SK-N-SH (cell line): ENCODE measurements around the gene NID1. TPM values are rescaled to one million over a fixed set of nuclear protein-coding genes. Genes with fewer than 3 reads are reported as not detected.
"Not testable (repeated sequence)": the region's sequence is repeated elsewhere in the genome, so short reads cannot be mapped to it uniquely, and the experiment has no call there.

Experiments
- CTCF ChIA-PET: fragments of 300-600, 350-600 bp; formaldehyde crosslinking; extraction: SDS; loops from one replicate; lab custom pipeline; 2021; lab: Yijun Ruan, JAX
- POLR2A ChIA-PET: fragments of 350-600 bp; sonication (Branson Sonifier 250); formaldehyde crosslinking; extraction: SDS; loops from one replicate; lab custom pipeline; 2020; ENCODE audit warnings: antibody characterized with exemption, inconsistent platforms; lab: Yijun Ruan, JAX
- DNase-seq: peaks from one replicate; pipeline ENCODE4 v3.0.0; 2012
- H2AFZ ChIP-seq: fragments of 200-600 bp; sonication (generic); 2 replicates; pipeline ENCODE4 v1.8.1; 2016; ENCODE audit warnings: antibody characterized with exemption, mild to moderate bottlenecking, low read depth
- H3F3A ChIP-seq: fragments of 200-600 bp; sonication (generic); replicated peaks from 2 replicates; pipeline ENCODE3; 2016; ENCODE audit warnings: antibody characterized with exemption, mild to moderate bottlenecking; ENCODE audit not compliant: insufficient read depth
- H3K27ac ChIP-seq, 2 experiments: fragments of 200-500 bp in 1 of 2; fragments of 200-600 bp in 1 of 2; sonication (Bioruptor generic) in 1 of 2; sonication (generic), shearing (Covaris generic) in 1 of 2; 2 replicates each; pipeline versions ENCODE4 v1.5.1 to v1.6.1; 2014 to 2016; ENCODE audit warnings: low read depth in 2 of 2, inconsistent platforms in 1 of 2, low read length in 1 of 2, mild to moderate bottlenecking in 1 of 2, mixed read lengths in 1 of 2
- H3K27me3 ChIP-seq: fragments of 200-600 bp; sonication (generic), shearing (Covaris generic); 2 replicates; pipeline ENCODE4 v1.6.1; 2016; ENCODE audit warnings: mixed run types; ENCODE audit not compliant: insufficient read depth
- H3K36me3 ChIP-seq, 2 experiments: fragments of 200-500 bp in 1 of 2; fragments of 200-600 bp in 1 of 2; sonication (Bioruptor generic) in 1 of 2; sonication (generic) in 1 of 2; replicated peaks in 1 of 2; 2 replicates each; pipeline versions ENCODE3 to v1.5.1; 2014 to 2016; ENCODE audit warnings: low read length in 1 of 2, mild to moderate bottlenecking in 1 of 2; ENCODE audit not compliant: insufficient read depth in 2 of 2, control insufficient read depth in 1 of 2
- H3K4me1 ChIP-seq, 2 experiments: fragments of 200-500 bp in 1 of 2; fragments of 200-600 bp in 1 of 2; sonication (Bioruptor generic) in 1 of 2; sonication (generic), shearing (Covaris generic) in 1 of 2; 2 replicates each; pipeline versions ENCODE4 v1.5.1 to v1.6.1; 2014 to 2016; ENCODE audit warnings: low read depth in 1 of 2, low read length in 1 of 2, mixed run types in 1 of 2; ENCODE audit not compliant: insufficient read depth in 2 of 2, control insufficient read depth in 1 of 2
- H3K4me2 ChIP-seq: fragments of 200-600 bp; sonication (generic), shearing (Covaris generic); 2 replicates; pipeline ENCODE4 v1.6.1; 2017; ENCODE audit warnings: mixed run types
- H3K4me3 ChIP-seq, 2 experiments: fragments of 200-500 bp in 1 of 2; fragments of 200-600 bp in 1 of 2; sonication (Bioruptor generic) in 1 of 2; sonication (generic), shearing (Covaris generic) in 1 of 2; 2 replicates each; pipeline versions ENCODE4 v1.5.1 to v1.8.1; 2014 to 2016; ENCODE audit warnings: low read depth in 2 of 2, inconsistent platforms in 1 of 2, low read length in 1 of 2, mild to moderate bottlenecking in 1 of 2, mixed read lengths in 1 of 2, moderate library complexity in 1 of 2
- H3K79me2 ChIP-seq: fragments of 200-600 bp; sonication (generic); 2 replicates; pipeline ENCODE4 v1.8.1; 2017; ENCODE audit warnings: mild to moderate bottlenecking; ENCODE audit not compliant: insufficient read depth
- H3K9ac ChIP-seq: fragments of 200-600 bp; sonication (generic); 2 replicates; pipeline ENCODE4 v1.6.1; 2017; ENCODE audit warnings: mixed run types
- H3K9me2 ChIP-seq: fragments of 200-600 bp; sonication (generic); 2 replicates; pipeline ENCODE4 v1.6.1; 2017; ENCODE audit warnings: mixed run types
- H3K9me3 ChIP-seq: fragments of 200-600 bp; sonication (generic); 2 replicates; pipeline ENCODE4 v1.6.1; 2017; ENCODE audit warnings: mixed run types, mild to moderate bottlenecking, moderate library complexity
- H4K20me1 ChIP-seq: fragments of 200-600 bp; sonication (generic); 2 replicates; pipeline ENCODE4 v1.6.1; 2017; ENCODE audit warnings: mild to moderate bottlenecking, mixed run types; ENCODE audit not compliant: insufficient read depth
- CHD2 ChIP-seq: fragments of 150-350 bp; IDR thresholded peaks from 2 replicates; pipeline ENCODE4 v1.6.1; 2018; ENCODE audit warnings: low read length; ENCODE audit not compliant: partially characterized antibody
- ELF1 ChIP-seq: IDR thresholded peaks from 2 replicates; pipeline ENCODE4 v1.4.0; 2012
- EP300 ChIP-seq, 2 experiments: IDR thresholded peaks; 2 replicates each; pipeline versions ENCODE4 v1.4.0 to v1.6.1; 2012; ENCODE audit warnings: borderline replicate concordance in 1 of 2, low read depth in 1 of 2, low read length in 1 of 2
- EZH2phosphoT487 ChIP-seq: fragments of 200-600 bp; sonication (generic); IDR thresholded peaks from 2 replicates; pipeline ENCODE4 v1.6.1; 2017; ENCODE audit warnings: low read depth, mixed run types, mild to moderate bottlenecking, antibody characterized with exemption, moderate library complexity, borderline replicate concordance
- FOSL2 ChIP-seq: IDR thresholded peaks from 2 replicates; pipeline ENCODE4 v1.4.0; 2012; ENCODE audit warnings: low read depth, mild to moderate bottlenecking, moderate library complexity, borderline replicate concordance
- GABPA ChIP-seq: IDR thresholded peaks from 2 replicates; pipeline ENCODE4 v1.4.0; 2012; ENCODE audit warnings: low read depth, mild to moderate bottlenecking
- JUND ChIP-seq: IDR thresholded peaks from 2 replicates; pipeline ENCODE4 v1.4.0; 2012
- MEF2A ChIP-seq: IDR thresholded peaks from 2 replicates; pipeline ENCODE4 v1.4.0; 2012; ENCODE audit warnings: low read depth, borderline replicate concordance
- MXI1 ChIP-seq: IDR thresholded peaks from 2 replicates; pipeline ENCODE4 v1.6.1; 2012; ENCODE audit warnings: mild to moderate bottlenecking, low read depth, low read length, improper control_type of control experiment
- NRF1 ChIP-seq: IDR thresholded peaks from 2 replicates; pipeline ENCODE4 v1.6.1; 2012; ENCODE audit warnings: low read depth, mild to moderate bottlenecking, low read length
- RXRA ChIP-seq: IDR thresholded peaks from 2 replicates; pipeline ENCODE4 v1.4.0; 2012; ENCODE audit warnings: low read depth, mild to moderate bottlenecking, borderline replicate concordance
- TAF1 ChIP-seq: IDR thresholded peaks from 2 replicates; pipeline ENCODE4 v1.6.1; 2012; ENCODE audit warnings: low read depth, mild to moderate bottlenecking, low read length, moderate library complexity, borderline replicate concordance
- TCF12 ChIP-seq: IDR thresholded peaks from 2 replicates; pipeline ENCODE4 v1.4.0; 2012
- TEAD4 ChIP-seq: IDR thresholded peaks from 2 replicates; pipeline ENCODE4 v1.4.0; 2012; ENCODE audit warnings: mild to moderate bottlenecking, borderline replicate concordance; ENCODE audit not compliant: insufficient read depth
- WGBS: methylation state at CpG from one replicate; pipeline ENCODE4 v1.1.6; 2017; ENCODE audit warnings: low lambda C conversion rate; 5-methylcytosine and 5-hydroxymethylcytosine counted together
- polyA plus RNA-seq, 3 experiments: library from polyadenylated mRNA; depleted of rRNA; stranded (reverse); fragments of >200 nt; gene quantifications; 2 replicates each; pipeline ENCODE4 v1.2.3, GENCODE V29; 2012
- TF ChIP-seq, protein P1 (sequence below): IDR thresholded peaks from 2 replicates; pipeline ENCODE4 v1.4.0; 2012; ENCODE audit warnings: low read depth, borderline replicate concordance
- TF ChIP-seq, protein P2 (sequence below): IDR thresholded peaks from 2 replicates; pipeline ENCODE4 v1.4.0; 2012; ENCODE audit warnings: low read depth, borderline replicate concordance
- TF ChIP-seq, protein P3 (sequence below): IDR thresholded peaks from 2 replicates; pipeline ENCODE4 v1.4.0; 2012; ENCODE audit warnings: low read depth

The NID1 gene
- polyA plus RNA-seq, 1 of the 3 experiments (the other 2 are of a cell fraction), result 74.3 TPM

DNA sequence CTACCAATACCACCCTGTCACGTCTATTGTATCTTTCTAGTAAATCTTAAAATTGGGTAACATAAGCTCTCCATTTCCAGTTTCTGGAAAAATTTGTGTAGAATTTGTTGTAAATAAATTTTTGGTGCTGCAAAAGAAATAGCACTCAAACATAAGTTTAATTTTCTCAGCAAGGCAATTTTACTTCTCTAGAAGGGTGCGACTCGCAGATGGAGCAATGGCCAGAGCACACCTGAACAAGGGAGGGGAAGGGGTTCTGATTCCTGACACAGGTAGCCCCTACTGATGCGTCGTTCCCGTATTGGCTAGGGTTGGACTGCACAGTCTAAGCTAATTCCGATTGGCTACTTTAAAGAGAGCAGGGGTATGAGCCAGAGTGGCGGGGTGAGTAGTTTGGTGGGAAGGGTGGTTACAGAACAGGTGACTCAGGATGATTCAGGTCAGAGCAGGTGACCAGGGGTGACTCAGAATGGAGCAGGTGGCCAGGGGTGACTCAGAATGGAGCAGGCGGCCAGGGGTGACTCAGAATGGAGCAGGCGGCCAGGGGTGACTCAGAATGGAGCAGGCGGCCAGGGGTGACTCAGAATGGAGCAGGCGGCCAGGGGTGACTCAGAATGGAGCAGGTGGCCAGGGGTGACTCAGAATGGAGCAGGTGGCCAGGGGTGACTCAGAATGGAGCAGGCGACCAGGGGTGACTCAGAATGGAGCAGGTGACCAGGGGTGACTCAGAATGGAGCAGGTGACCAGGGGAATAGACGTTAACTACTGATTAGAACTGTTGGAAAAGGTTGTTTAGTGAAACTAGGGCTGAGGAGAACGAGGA, 32.0 kb upstream of the NID1 start:
- H2AFZ ChIP-seq, H3K4me3 ChIP-seq, H3K27ac ChIP-seq, H3K9ac ChIP-seq, H3K9me3 ChIP-seq, POLR2A ChIA-PET, H3K4me2 ChIP-seq, H3K9me2 ChIP-seq, H3K4me1 ChIP-seq, H3K79me2 ChIP-seq, CTCF ChIA-PET, DNase-seq, H4K20me1 ChIP-seq, H3K36me3 ChIP-seq, H3K27me3 ChIP-seq: not testable (repeated sequence)
- H3F3A ChIP-seq, result peaks cover 21% of the 10 kb centered on the region
- 58% methylated on average over 15 of the region's 15 CpGs for WGBS
- TF ChIP-seq FOSL2, result peak; percentile 46; the same call in 1 of the 2 replicates

DNA sequence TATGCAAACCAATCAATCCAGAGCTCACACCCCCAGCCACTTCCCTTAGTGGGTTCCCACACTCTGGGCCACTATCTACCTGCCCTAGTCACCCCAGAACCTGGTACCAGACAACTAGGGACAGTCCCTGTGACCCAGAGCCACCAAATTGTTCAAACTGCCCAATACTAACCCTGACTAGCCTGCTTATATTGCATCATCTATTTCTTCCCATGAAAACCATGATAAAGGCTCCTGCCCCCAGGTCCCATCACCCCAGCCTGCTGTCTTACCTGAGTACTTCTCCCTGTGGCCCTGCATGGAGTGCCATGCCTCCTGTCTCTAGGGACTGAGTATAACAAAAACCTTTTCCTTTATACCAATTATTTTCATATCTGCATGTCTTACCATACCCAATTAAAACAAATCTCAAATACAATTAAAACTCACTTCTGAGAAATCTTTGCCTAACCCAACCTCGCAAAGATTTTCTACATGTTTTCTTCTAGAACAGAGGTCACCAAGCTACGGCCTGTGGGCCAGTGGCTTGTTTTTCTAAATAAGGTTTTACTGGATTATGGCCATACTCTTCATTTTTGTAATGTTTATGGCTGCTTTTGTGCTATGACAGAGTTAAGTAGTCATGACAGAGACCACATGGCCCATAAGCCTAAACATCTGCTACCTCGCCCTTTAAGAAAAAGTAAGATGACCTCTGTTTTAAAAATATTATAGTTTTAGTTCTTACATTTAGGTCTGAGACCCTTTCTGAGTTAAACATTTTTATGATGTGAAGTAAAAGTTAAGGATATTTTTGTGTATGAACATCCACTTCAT, 31.0 kb upstream of the NID1 start:
- no peak overlapping the region for H3K4me3 ChIP-seq
- WGBS, result 76% methylated on average over 3 of the region's 3 CpGs
- no peak overlapping the region for H3K4me2 ChIP-seq
- no peak for DNase-seq
- H3K9me3 ChIP-seq, result peaks cover 7% of the 10 kb centered on the region; the same call in 1 of the 2 replicates
- no peak overlapping the region for H3K9ac ChIP-seq
- no peaks in the 10 kb centered on the region for H3K9me2 ChIP-seq
- no peaks in the 10 kb centered on the region for H3K36me3 ChIP-seq
- H3K27me3 ChIP-seq, result no peaks in the 10 kb centered on the region
- TF ChIP-seq TAF1 (no peak), MXI1 (no peak), EP300 (IDR thresholded peaks at IDR 0.05; ENCODE audit: borderline replicate concordance in 1 of 2, low read depth in 1 of 2, low read length in 1 of 2) (no peak), RXRA (no peak), MEF2A (no peak), FOSL2 (no peak), ELF1 (no peak), GABPA (no peak), TCF12 (no peak), TEAD4 (no peak), NRF1 (no peak), JUND (no peak), CHD2 (no peak), EZH2phosphoT487 (no peak)
- TF ChIP-seq, protein P1, sequence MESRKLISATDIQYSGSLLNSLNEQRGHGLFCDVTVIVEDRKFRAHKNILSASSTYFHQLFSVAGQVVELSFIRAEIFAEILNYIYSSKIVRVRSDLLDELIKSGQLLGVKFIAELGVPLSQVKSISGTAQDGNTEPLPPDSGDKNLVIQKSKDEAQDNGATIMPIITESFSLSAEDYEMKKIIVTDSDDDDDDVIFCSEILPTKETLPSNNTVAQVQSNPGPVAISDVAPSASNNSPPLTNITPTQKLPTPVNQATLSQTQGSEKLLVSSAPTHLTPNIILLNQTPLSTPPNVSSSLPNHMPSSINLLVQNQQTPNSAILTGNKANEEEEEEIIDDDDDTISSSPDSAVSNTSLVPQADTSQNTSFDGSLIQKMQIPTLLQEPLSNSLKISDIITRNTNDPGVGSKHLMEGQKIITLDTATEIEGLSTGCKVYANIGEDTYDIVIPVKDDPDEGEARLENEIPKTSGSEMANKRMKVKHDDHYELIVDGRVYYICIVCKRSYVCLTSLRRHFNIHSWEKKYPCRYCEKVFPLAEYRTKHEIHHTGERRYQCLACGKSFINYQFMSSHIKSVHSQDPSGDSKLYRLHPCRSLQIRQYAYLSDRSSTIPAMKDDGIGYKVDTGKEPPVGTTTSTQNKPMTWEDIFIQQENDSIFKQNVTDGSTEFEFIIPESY, result no peak
- TF ChIP-seq, protein P2, sequence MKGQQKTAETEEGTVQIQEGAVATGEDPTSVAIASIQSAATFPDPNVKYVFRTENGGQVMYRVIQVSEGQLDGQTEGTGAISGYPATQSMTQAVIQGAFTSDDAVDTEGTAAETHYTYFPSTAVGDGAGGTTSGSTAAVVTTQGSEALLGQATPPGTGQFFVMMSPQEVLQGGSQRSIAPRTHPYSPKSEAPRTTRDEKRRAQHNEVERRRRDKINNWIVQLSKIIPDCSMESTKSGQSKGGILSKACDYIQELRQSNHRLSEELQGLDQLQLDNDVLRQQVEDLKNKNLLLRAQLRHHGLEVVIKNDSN, result no peak
- TF ChIP-seq, protein P3, sequence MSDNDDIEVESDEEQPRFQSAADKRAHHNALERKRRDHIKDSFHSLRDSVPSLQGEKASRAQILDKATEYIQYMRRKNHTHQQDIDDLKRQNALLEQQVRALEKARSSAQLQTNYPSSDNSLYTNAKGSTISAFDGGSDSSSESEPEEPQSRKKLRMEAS, result no peak
- no peaks in the 10 kb centered on the region for H4K20me1 ChIP-seq
- no peak overlapping the region for H2AFZ ChIP-seq
- peaks cover 0 to 2% of the 10 kb centered on the region in 2 experiments; a peak in 1 of 4 replicates for H3K4me1 ChIP-seq
- no peaks in the 10 kb centered on the region for H3K79me2 ChIP-seq
- H3F3A ChIP-seq, result peaks cover 21% of the 10 kb centered on the region
- ChIA-PET POLR2A (no interaction called here), CTCF (interaction anchor here (1.4 kb wide), 1 partner anchor 395 kb away, joined by 3 read pairs; no protein-coding TSS in a partner anchor)
- H3K27ac ChIP-seq, result no peak overlapping the region
